Nephron progenitor cell (in vitro differentiated cells): ENCODE measurements around the gene U2AF1L4.

Experiments
- DNase-seq: peaks from one replicate; pipeline ENCODE4 v3.0.0; 2021
- H3K27ac Mint-ChIP-seq: 2 replicates; pipeline ENCODE4 v1.8.0; 2021; ENCODE audit warnings: mild to moderate bottlenecking, moderate library complexity, mixed read lengths
- H3K27me3 Mint-ChIP-seq: 2 replicates; pipeline ENCODE4 v1.8.0; 2021; ENCODE audit warnings: mild to moderate bottlenecking, low read depth, mixed read lengths; ENCODE audit not compliant: poor library complexity
- H3K36me3 Mint-ChIP-seq: 2 replicates; pipeline ENCODE4 v1.8.0; 2021; ENCODE audit warnings: low read depth, mixed read lengths
- H3K4me1 Mint-ChIP-seq: 2 replicates; pipeline ENCODE4 v1.8.0; 2021; ENCODE audit warnings: mixed read lengths
- H3K4me3 Mint-ChIP-seq: 2 replicates; pipeline ENCODE4 v1.8.0; 2021; ENCODE audit warnings: mild to moderate bottlenecking, moderate library complexity, mixed read lengths
- H3K9me3 Mint-ChIP-seq: 2 replicates; pipeline ENCODE4 v1.8.0; 2021; ENCODE audit warnings: mild to moderate bottlenecking, moderate library complexity, mixed read lengths
- CTCF ChIP-seq: fragments of 200-600 bp; sonication (generic); IDR thresholded peaks from 2 replicates; pipeline ENCODE4 v1.5.0; 2021; ENCODE audit warnings: antibody characterized with exemption

U2AF1L4 gene

GRCh38 chr19:35777086-35777841 lies 32.0 kb upstream of the U2AF1L4 start:
- Mint-ChIP-seq H3K36me3 (peaks cover 12% of the 10 kb centered on the region), H3K27ac (peak overlapping the region; percentile 24), H3K27me3 (peaks cover 10% of the 10 kb centered on the region), H3K9me3 (no peaks in the 10 kb centered on the region), H3K4me3 (peak overlapping the region; percentile 89), H3K4me1 (peaks cover 33% of the 10 kb centered on the region)
- no peak for TF ChIP-seq CTCF
- no peak for DNase-seq

GRCh38 chr19:35776102-35776788 lies 31.0 kb upstream of the U2AF1L4 start:
- H3K36me3 Mint-ChIP-seq = peaks cover 6% of the 10 kb centered on the region
- peaks cover 33% of the 10 kb centered on the region for H3K4me1 Mint-ChIP-seq
- peak overlapping the region; percentile 89 for H3K4me3 Mint-ChIP-seq
- H3K9me3 Mint-ChIP-seq = no peaks in the 10 kb centered on the region
- TF ChIP-seq CTCF = no peak
- H3K27me3 Mint-ChIP-seq = peaks cover 10% of the 10 kb centered on the region
- H3K27ac Mint-ChIP-seq = no peak overlapping the region
- DNase-seq = no peak

GRCh38 chr19:35775298-35776101 lies 30.3 kb upstream of the U2AF1L4 start, which contains the start of gene ARHGAP33:
Gene ARHGAP33, plus strand, starts transcription at chr19:35775564. Its CDS starts 95 bp downstream, at chr19:35775659.
- no peak for TF ChIP-seq CTCF
- H3K9me3 Mint-ChIP-seq = no peaks in the 10 kb centered on the region
- peak; percentile 100 for DNase-seq
- peaks cover 33% of the 10 kb centered on the region for H3K4me1 Mint-ChIP-seq
- H3K4me3 Mint-ChIP-seq = peak within 1 kb of the TSS; percentile 89
- H3K27ac Mint-ChIP-seq = no peak within 1 kb of the TSS
- peaks cover 5% of the 10 kb centered on the region for H3K36me3 Mint-ChIP-seq
- H3K27me3 Mint-ChIP-seq = peaks cover 13% of the 10 kb centered on the region

- peaks cover 9% of the 10 kb centered on the region for H3K36me3 Mint-ChIP-seq
- no peak overlapping the region for H3K27ac Mint-ChIP-seq
- H3K4me1 Mint-ChIP-seq = peaks cover 33% of the 10 kb centered on the region
- TF ChIP-seq CTCF = no peak
- peaks cover 13% of the 10 kb centered on the region for H3K27me3 Mint-ChIP-seq
- peak overlapping the region; percentile 89 for H3K4me3 Mint-ChIP-seq
- DNase-seq = no peak
- no peaks in the 10 kb centered on the region for H3K9me3 Mint-ChIP-seq
Observed at GRCh38 chr19:35775046-35775297, 29.8 kb upstream of the U2AF1L4 start.

GRCh38 chr19:35774274-35775045 lies 29.2 kb upstream of the U2AF1L4 start:
- H3K27ac Mint-ChIP-seq = no peak overlapping the region
- no peaks in the 10 kb centered on the region for H3K9me3 Mint-ChIP-seq
- peak overlapping the region; percentile 89 for H3K4me3 Mint-ChIP-seq
- no peak for TF ChIP-seq CTCF
- peaks cover 10% of the 10 kb centered on the region for H3K27me3 Mint-ChIP-seq
- H3K36me3 Mint-ChIP-seq = peaks cover 12% of the 10 kb centered on the region
- DNase-seq = no peak
- H3K4me1 Mint-ChIP-seq = peaks cover 33% of the 10 kb centered on the region
